HEK293 (cell line): ENCODE results near the gene ARIH2.

Experiments used
- CTCF ChIA-PET: fragments of 350-600 bp; formaldehyde crosslinking; extraction: SDS; loops from one replicate; lab custom pipeline; 2021; ENCODE audit warnings: antibody characterized with exemption; lab: Yijun Ruan, JAX
- POLR2A ChIA-PET: fragments of 300-600 bp; formaldehyde crosslinking; extraction: SDS; loops from one replicate; lab custom pipeline; 2020; ENCODE audit warnings: antibody characterized with exemption, inconsistent platforms; lab: Yijun Ruan, JAX
- H3K27ac ChIP-seq: fragments of 200-500 bp; sonication (Bioruptor generic); 2 replicates; pipeline ENCODE4 v1.5.1; 2014; ENCODE audit warnings: low read depth, low read length, control low read depth, inconsistent platforms; ENCODE audit errors: extremely low read depth
- H3K36me3 ChIP-seq, 2 experiments: fragments of 200-500 bp in 1 of 2; sonication (Bioruptor generic) in 1 of 2; 1 replicate in 1 of 2; 2 replicates in 1 of 2; pipeline ENCODE4 v1.5.1; 2014 to 2017; ENCODE audit warnings: inconsistent platforms in 2 of 2, low read length in 2 of 2; ENCODE audit not compliant: control insufficient read depth in 2 of 2, insufficient read depth in 1 of 2
- H3K4me1 ChIP-seq: fragments of 200-500 bp; sonication (Bioruptor generic); 2 replicates; pipeline ENCODE4 v1.5.1; 2014; ENCODE audit warnings: mild to moderate bottlenecking, low read length, inconsistent platforms; ENCODE audit not compliant: control insufficient read depth, insufficient read depth
- H3K4me3 ChIP-seq: 2 replicates; pipeline ENCODE4 v1.5.1; 2011; ENCODE audit warnings: low read depth, mild to moderate bottlenecking, control low read depth, low read length, moderate library complexity
- H3K9me3 ChIP-seq: fragments of 200-500 bp; sonication (Bioruptor generic); 2 replicates; pipeline ENCODE4 v1.5.1; 2014; ENCODE audit warnings: low read depth, low read length, inconsistent platforms; ENCODE audit not compliant: control insufficient read depth, insufficient read depth
- EGR2 ChIP-seq: fragments of 450-650 bp; formaldehyde crosslinking; IDR thresholded peaks from 2 replicates; pipeline ENCODE4 v1.5.1; 2016; ENCODE audit warnings: low read depth, missing biosample characterization, missing genetic modification characterization
- GFI1B ChIP-seq: fragments of 450-650 bp; formaldehyde crosslinking; IDR thresholded peaks from 2 replicates; pipeline ENCODE4 v1.5.1; 2016; ENCODE audit warnings: missing biosample characterization, missing genetic modification characterization
- OSR2 ChIP-seq: fragments of 450-650 bp; formaldehyde crosslinking; IDR thresholded peaks from 2 replicates; pipeline ENCODE4 v1.5.1; 2016; ENCODE audit warnings: missing biosample characterization, missing genetic modification characterization
- SETDB1 ChIP-seq: IDR thresholded peaks from one replicate; pipeline ENCODE4 v1.6.1; 2017; ENCODE audit warnings: mild to moderate bottlenecking, low read length, moderate library complexity, mixed read lengths; ENCODE audit not compliant: insufficient read length
- ZBTB1 ChIP-seq: fragments of 450-650 bp; formaldehyde crosslinking; IDR thresholded peaks from 2 replicates; pipeline ENCODE4 v1.5.1; 2016; ENCODE audit warnings: missing biosample characterization, missing genetic modification characterization
- ZBTB17 ChIP-seq: fragments of 450-650 bp; formaldehyde crosslinking; IDR thresholded peaks from 2 replicates; pipeline ENCODE4 v1.5.1; 2016; ENCODE audit warnings: missing biosample characterization, missing genetic modification characterization
- ZFHX2 ChIP-seq: fragments of 450-650 bp; formaldehyde crosslinking; conservative IDR thresholded peaks from 2 replicates; pipeline ENCODE4 v1.5.1; 2016; ENCODE audit warnings: missing biosample characterization, missing genetic modification characterization
- ZFP41 ChIP-seq: fragments of 450-650 bp; formaldehyde crosslinking; IDR thresholded peaks from 2 replicates; pipeline ENCODE4 v1.5.1; 2016; ENCODE audit warnings: missing biosample characterization, missing genetic modification characterization, borderline replicate concordance
- ZFP69B ChIP-seq: fragments of 450-650 bp; formaldehyde crosslinking; IDR thresholded peaks from 2 replicates; pipeline ENCODE4 v1.5.1; 2016; ENCODE audit warnings: missing biosample characterization, missing genetic modification characterization
- ZNF140 ChIP-seq: fragments of 450-650 bp; formaldehyde crosslinking; IDR thresholded peaks from 2 replicates; pipeline ENCODE4 v1.5.1; 2016; ENCODE audit warnings: missing biosample characterization, missing genetic modification characterization
- ZNF19 ChIP-seq: fragments of 450-650 bp; formaldehyde crosslinking; IDR thresholded peaks from 2 replicates; pipeline ENCODE4; 2016; ENCODE audit warnings: missing biosample characterization, missing genetic modification characterization, low read depth
- ZNF214 ChIP-seq: fragments of 450-650 bp; formaldehyde crosslinking; IDR thresholded peaks from 2 replicates; pipeline ENCODE4 v1.5.1; 2017; ENCODE audit warnings: missing biosample characterization, mild to moderate bottlenecking, missing genetic modification characterization, borderline replicate concordance
- ZNF426 ChIP-seq: fragments of 450-650 bp; formaldehyde crosslinking; IDR thresholded peaks from 2 replicates; pipeline ENCODE4 v1.5.1; 2017; ENCODE audit warnings: missing biosample characterization, missing genetic modification characterization, mild to moderate bottlenecking, inconsistent platforms, moderate library complexity
- ZNF473 ChIP-seq: fragments of 450-650 bp; formaldehyde crosslinking; IDR thresholded peaks from 2 replicates; pipeline ENCODE4 v1.5.1; 2017; ENCODE audit warnings: missing biosample characterization, missing genetic modification characterization
- ZNF501 ChIP-seq: fragments of 450-650 bp; formaldehyde crosslinking; IDR thresholded peaks from 2 replicates; pipeline ENCODE4 v1.5.1; 2016; ENCODE audit warnings: missing biosample characterization, missing genetic modification characterization
- ZNF629 ChIP-seq: fragments of 450-650 bp; formaldehyde crosslinking; IDR thresholded peaks from 2 replicates; pipeline ENCODE4 v1.5.1; 2017; ENCODE audit warnings: missing biosample characterization, missing genetic modification characterization
- ZNF660 ChIP-seq: fragments of 450-650 bp; IDR thresholded peaks from 2 replicates; pipeline ENCODE4 v1.5.1; 2018; ENCODE audit warnings: missing biosample characterization, mild to moderate bottlenecking, missing genetic modification characterization
- ZNF777 ChIP-seq: fragments of 450-650 bp; formaldehyde crosslinking; IDR thresholded peaks from 2 replicates; pipeline ENCODE4 v1.5.1; 2017; ENCODE audit warnings: missing biosample characterization, missing genetic modification characterization, borderline replicate concordance
- ZNF792 ChIP-seq: fragments of 450-650 bp; formaldehyde crosslinking; IDR thresholded peaks from 2 replicates; pipeline ENCODE4 v1.5.1; 2016; ENCODE audit warnings: missing biosample characterization, missing genetic modification characterization
- ZNF837 ChIP-seq: fragments of 450-650 bp; formaldehyde crosslinking; IDR thresholded peaks from 2 replicates; pipeline ENCODE4 v1.5.1; 2016; ENCODE audit warnings: missing biosample characterization, missing genetic modification characterization
- TF ChIP-seq, protein P1 (sequence below): fragments of 450-650 bp; formaldehyde crosslinking; optimal IDR thresholded peaks from 2 replicates; pipeline ENCODE3; 2016; ENCODE audit warnings: missing biosample characterization, mild to moderate bottlenecking, missing genetic modification characterization

The ARIH2 gene

DNA sequence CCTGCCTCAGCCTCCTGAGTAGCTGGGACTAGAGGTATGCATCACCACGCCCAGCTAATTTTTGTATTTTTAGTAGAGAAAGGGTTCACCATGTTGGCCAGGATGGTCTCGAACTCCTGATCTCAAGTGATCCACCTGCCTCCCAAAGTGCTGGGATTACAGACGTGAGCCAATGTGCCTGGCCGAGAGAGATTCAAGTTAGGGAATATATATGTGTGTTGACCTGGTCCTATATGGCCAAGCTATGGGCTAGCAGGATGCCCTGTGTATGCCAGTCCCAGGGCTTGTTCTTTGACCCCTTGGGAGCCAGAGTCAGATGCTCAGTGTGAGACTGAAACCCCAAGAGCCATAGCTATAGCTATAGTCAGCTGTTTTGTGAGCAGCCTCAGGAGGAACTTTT lies 105.1 kb downstream of the ARIH2 start:
- POLR2A ChIA-PET, result interaction anchor here (10.4 kb wide), 1 partner anchor 16 kb away, joined by 141 read pairs; the partner anchor contains the start of gene WDR6
- CTCF ChIA-PET, result interaction anchor here (0.6 to 1.1 kb wide), 2 partner anchors 109 to 301 kb away, joined by 3 to 4 read pairs; no protein-coding TSS in a partner anchor
- Histone ChIP-seq H3K4me1 (no peaks in the 10 kb centered on the region), H3K4me3 (no peak overlapping the region), H3K27ac (no peak overlapping the region), H3K36me3 (peaks cover 0 to 60% of the 10 kb centered on the region in 2 experiments; a peak in 2 of 3 replicates)
- TF ChIP-seq ZBTB1 (tag by site-specific recombination) (no peak), ZNF19 (no peak)
- TF ChIP-seq, all 188 proteins: peak for 0
- H3K9me3 ChIP-seq, result no peaks in the 10 kb centered on the region

DNA sequence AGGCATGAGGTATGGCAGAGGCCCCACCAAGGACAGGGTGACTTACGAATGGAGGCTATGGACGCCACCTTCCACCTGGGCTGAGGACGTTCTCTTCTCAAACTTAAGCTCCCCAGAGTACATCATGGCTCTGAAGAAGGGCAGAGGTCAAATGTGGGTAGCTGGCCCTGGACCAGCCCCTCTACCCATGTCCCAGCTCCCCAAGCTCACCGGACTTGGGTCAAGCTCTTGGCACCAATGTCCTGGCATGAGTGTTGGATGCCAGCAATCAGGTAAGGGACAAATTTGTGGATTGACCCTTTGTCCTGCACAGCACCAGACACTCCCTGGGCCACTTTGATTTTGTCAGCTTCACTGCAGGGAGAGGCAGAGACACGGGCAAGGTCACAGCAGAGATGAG lies 105.8 kb downstream of the ARIH2 start:
- H3K36me3 ChIP-seq, result peaks cover 0 to 61% of the 10 kb centered on the region in 2 experiments; a peak in 2 of 3 replicates

DNA sequence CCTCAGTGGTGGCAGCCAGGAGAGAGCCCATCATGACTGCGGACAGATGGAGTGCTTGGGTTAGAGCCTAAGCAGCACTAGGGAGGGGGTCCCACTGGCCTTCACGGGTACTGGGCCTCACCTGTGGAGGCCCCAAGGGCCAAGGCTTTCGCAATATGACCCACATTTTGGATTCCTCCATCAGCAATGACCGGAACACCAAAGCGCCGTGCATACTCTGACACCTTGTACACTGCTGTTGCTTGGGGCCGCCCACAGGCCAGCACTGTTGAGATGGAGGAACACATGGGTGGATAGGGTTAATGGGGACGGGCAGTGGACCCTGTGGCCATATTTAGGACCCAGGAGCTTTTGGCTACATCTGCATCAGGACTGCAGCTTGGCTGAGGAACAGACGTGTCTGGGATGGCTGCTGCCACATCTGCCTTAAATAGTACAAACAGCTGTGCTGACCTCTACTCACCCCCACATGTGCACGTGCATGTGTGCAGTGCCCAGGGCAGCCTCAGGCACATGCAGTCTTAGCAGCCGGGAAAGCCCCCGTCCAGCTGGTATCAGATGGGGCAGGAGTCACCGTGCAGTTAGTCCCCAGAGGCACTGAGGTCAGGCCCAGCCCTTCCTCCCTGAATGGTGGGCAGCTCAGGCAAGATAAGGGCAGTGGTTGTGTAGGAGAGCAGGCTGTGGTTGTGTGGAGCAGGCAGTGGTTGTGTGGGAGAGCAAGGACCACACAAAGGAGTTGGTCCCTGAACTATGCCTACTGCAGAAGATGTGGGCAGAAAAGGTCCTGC lies 106.6 kb downstream of the ARIH2 start:
- H3K4me3 ChIP-seq, result no peak overlapping the region
- H3K27ac ChIP-seq, result no peak overlapping the region; the same call in 1 of the 2 replicates
- ChIA-PET CTCF (interaction anchor here (0.7 to 1.1 kb wide), 2 partner anchors 17 to 69 kb away, joined by 3 to 4 read pairs; partner anchors contain the start of gene QRICH1), POLR2A (interaction anchor here (0.6 to 10.4 kb wide), 4 partner anchors 9 to 69 kb away, joined by 3 to 141 read pairs (median 6); partner anchors contain the start of genes QRICH1 and WDR6)
- H3K9me3 ChIP-seq, result no peaks in the 10 kb centered on the region
- peaks cover 0 to 66% of the 10 kb centered on the region in 2 experiments; a peak in 2 of 3 replicates for H3K36me3 ChIP-seq
- TF ChIP-seq ZFHX2 (tag by site-specific recombination), result peak; percentile 87
- TF ChIP-seq ZNF777 (tag by site-specific recombination), result no peak
- peak; percentile 95 for TF ChIP-seq EGR2
- no peaks in the 10 kb centered on the region for H3K4me1 ChIP-seq

More for the DNA sequence above, 105.8 kb downstream of the ARIH2 start:
- CTCF ChIA-PET, result interaction anchor here (0.7 to 1.1 kb wide), 2 partner anchors 17 to 108 kb away, joined by 3 to 4 read pairs; no protein-coding TSS in a partner anchor
- Histone ChIP-seq H3K9me3 (no peaks in the 10 kb centered on the region), H3K27ac (no peak overlapping the region), H3K4me3 (no peak overlapping the region), H3K4me1 (no peaks in the 10 kb centered on the region)
- TF ChIP-seq ZBTB17 (tag by site-specific recombination) (no peak), ZNF473 (no peak), ZFP41 (tag by site-specific recombination) (no peak), ZNF837 (tag by site-specific recombination) (no peak), ZNF660 (no peak), ZNF426 (no peak), ZNF501 (tag by site-specific recombination) (no peak), ZNF792 (tag by site-specific recombination) (no peak), ZFHX2 (tag by site-specific recombination) (no peak), ZNF140 (tag by site-specific recombination) (no peak), OSR2 (tag by site-specific recombination) (no peak), ZNF629 (no peak), ZNF214 (tag by site-specific recombination) (no peak), ZFP69B (tag by site-specific recombination) (no peak), GFI1B (tag by site-specific recombination) (no peak), SETDB1 (no peak)
- TF ChIP-seq, protein P1, sequence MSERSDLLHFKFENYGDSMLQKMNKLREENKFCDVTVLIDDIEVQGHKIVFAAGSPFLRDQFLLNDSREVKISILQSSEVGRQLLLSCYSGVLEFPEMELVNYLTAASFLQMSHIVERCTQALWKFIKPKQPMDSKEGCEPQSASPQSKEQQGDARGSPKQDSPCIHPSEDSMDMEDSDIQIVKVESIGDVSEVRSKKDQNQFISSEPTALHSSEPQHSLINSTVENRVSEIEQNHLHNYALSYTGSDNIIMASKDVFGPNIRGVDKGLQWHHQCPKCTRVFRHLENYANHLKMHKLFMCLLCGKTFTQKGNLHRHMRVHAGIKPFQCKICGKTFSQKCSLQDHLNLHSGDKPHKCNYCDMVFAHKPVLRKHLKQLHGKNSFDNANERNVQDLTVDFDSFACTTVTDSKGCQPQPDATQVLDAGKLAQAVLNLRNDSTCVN, result no peak
- POLR2A ChIA-PET, result interaction anchor here (10.4 kb wide), 1 partner anchor 17 kb away, joined by 141 read pairs; the partner anchor contains the start of gene WDR6
